Tracheal epithelial cell (primary cell): Measurements from ENCODE around the gene ZNF850. TPM values are rescaled to one million over a fixed set of nuclear protein-coding genes. Genes with fewer than 3 reads are reported as not detected.

Source experiments
- total RNA-seq: library from RNA; depleted of rRNA; stranded (reverse); fragments of >200 nt; gene quantifications from 2 replicates; pipeline ENCODE4 v1.2.1, GENCODE V29; 2014

The ZNF850 gene
- 0.43 and 0.72 TPM in 2 replicates for total RNA-seq

GRCh38 chr19:36772311-36773222, at the start of gene ZNF850:
Gene ZNF850 (minus strand): TSS chr19:36772807. CDS start chr19:36762606, 10,201 bp downstream.

GRCh38 chr19:36687214-36688056, 85.2 kb downstream of the ZNF850 start, which contains the start of gene ZNF567:
Gene ZNF567 (plus strand): TSS chr19:36687612. CDS start chr19:36694868, 7,256 bp downstream.

Other genes with a start within 250 kb of the ZNF850 start
- gene ZNF260, start 244.5 kb downstream of the ZNF850 start, total RNA-seq: 7.9 and 8.2 TPM in 2 replicates
- 5.8 and 6.3 TPM in 2 replicates for gene ZNF529, start 199.5 kb downstream of the ZNF850 start, total RNA-seq
- 2.8 and 5.3 TPM in 2 replicates for gene ZNF382, start 167.5 kb downstream of the ZNF850 start, total RNA-seq
- 3.9 and 6.0 TPM in 2 replicates for gene ZNF461, start 106.0 kb downstream of the ZNF850 start, total RNA-seq
- 6.0 and 6.8 TPM in 2 replicates for gene ZNF567, start 85.2 kb downstream of the ZNF850 start, total RNA-seq
- 5.1 TPM in 2 replicates for gene ZNF790, start 65.6 kb upstream of the ZNF850 start, total RNA-seq
- gene ZNF345, start 78.1 kb upstream of the ZNF850 start, total RNA-seq: 1.4 and 3.0 TPM in 2 replicates
- 1.5 and 2.2 TPM in 2 replicates for gene ZNF829, start 143.5 kb upstream of the ZNF850 start, total RNA-seq
- 5.1 and 5.5 TPM in 2 replicates for gene ZNF568, start 143.5 kb upstream of the ZNF850 start, total RNA-seq